ENCODE results near the gene POLE.
A peak's percentile ranks its signal among the peaks of the same experiment; 100 is the strongest.

Gene POLE

DNA sequence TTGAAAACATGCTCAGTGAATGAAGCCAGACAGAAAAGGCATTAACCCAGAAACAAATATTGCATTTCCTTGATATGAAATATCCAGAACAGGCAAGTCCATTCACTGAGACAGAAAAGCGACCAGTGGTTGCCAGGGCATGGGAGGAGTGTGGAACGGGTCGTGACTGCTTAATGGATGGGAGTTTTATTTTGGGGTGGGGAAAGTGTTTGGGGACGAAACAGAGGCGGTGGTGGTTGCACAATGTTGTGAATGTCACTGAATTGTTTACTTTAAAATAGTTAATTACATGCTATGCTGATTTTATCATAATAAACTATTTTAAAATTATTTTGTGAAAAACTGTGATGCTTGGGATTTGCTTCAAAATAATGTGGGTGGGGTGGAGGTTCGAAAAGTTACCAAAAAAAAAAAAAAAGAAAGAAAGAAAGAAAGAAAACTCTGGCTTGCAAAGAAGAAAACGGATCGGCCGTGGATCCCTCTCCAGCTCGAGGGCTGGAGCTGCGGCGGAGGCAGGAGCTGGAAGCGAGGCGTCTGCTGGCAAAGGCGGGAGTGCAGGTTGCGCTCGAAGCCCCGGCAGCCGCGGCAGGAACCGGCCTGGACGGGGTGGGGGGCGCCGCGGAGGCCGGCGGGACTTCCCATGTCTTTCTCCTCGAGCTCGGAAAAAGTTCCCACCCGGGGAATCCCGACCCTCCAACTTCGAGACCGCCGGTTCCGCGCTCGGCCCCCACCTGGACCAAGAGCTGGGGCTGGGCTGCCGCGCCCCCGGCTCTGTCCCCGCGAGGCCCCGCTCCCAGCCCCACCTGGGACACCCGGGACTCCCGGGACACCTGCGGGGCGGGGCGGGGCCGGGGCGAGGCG, 69.1 kb downstream of the POLE start (continued):
- TF ChIP-seq ZNF366 (tag by site-specific recombination; conservative IDR thresholded peaks at IDR 0.05), result peak; percentile 43
- TF ChIP-seq ZNF112 (tag by site-specific recombination; IDR thresholded peaks at IDR 0.05), result no peak
- TF ChIP-seq ZNF394 (tag by site-specific recombination; IDR thresholded peaks at IDR 0.05; ENCODE audit: borderline replicate concordance), result no peak
- no peak for TF ChIP-seq ZNF114 (tag by site-specific recombination; IDR thresholded peaks at IDR 0.05)
- no peak for TF ChIP-seq OSR2 (tag by site-specific recombination; IDR thresholded peaks at IDR 0.05)
- no peak for TF ChIP-seq ZFP3 (tag by site-specific recombination; IDR thresholded peaks at IDR 0.05; ENCODE audit: low read depth)
- TF ChIP-seq, protein P1, sequence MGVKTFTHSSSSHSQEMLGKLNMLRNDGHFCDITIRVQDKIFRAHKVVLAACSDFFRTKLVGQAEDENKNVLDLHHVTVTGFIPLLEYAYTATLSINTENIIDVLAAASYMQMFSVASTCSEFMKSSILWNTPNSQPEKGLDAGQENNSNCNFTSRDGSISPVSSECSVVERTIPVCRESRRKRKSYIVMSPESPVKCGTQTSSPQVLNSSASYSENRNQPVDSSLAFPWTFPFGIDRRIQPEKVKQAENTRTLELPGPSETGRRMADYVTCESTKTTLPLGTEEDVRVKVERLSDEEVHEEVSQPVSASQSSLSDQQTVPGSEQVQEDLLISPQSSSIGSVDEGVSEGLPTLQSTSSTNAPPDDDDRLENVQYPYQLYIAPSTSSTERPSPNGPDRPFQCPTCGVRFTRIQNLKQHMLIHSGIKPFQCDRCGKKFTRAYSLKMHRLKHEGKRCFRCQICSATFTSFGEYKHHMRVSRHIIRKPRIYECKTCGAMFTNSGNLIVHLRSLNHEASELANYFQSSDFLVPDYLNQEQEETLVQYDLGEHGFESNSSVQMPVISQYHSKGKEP (tag by site-specific recombination; IDR thresholded peaks at IDR 0.05), result no peak
- TF ChIP-seq MZF1 (tag by site-specific recombination; IDR thresholded peaks at IDR 0.05; ENCODE audit: borderline replicate concordance), result no peak
- TF ChIP-seq, protein P2, sequence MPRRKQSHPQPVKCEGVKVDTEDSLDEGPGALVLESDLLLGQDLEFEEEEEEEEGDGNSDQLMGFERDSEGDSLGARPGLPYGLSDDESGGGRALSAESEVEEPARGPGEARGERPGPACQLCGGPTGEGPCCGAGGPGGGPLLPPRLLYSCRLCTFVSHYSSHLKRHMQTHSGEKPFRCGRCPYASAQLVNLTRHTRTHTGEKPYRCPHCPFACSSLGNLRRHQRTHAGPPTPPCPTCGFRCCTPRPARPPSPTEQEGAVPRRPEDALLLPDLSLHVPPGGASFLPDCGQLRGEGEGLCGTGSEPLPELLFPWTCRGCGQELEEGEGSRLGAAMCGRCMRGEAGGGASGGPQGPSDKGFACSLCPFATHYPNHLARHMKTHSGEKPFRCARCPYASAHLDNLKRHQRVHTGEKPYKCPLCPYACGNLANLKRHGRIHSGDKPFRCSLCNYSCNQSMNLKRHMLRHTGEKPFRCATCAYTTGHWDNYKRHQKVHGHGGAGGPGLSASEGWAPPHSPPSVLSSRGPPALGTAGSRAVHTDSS (tag by site-specific recombination; IDR thresholded peaks at IDR 0.05), result no peak
- TF ChIP-seq ZNF132 (tag by site-specific recombination; IDR thresholded peaks at IDR 0.05; ENCODE audit: borderline replicate concordance), result no peak
- TF ChIP-seq, protein P3, sequence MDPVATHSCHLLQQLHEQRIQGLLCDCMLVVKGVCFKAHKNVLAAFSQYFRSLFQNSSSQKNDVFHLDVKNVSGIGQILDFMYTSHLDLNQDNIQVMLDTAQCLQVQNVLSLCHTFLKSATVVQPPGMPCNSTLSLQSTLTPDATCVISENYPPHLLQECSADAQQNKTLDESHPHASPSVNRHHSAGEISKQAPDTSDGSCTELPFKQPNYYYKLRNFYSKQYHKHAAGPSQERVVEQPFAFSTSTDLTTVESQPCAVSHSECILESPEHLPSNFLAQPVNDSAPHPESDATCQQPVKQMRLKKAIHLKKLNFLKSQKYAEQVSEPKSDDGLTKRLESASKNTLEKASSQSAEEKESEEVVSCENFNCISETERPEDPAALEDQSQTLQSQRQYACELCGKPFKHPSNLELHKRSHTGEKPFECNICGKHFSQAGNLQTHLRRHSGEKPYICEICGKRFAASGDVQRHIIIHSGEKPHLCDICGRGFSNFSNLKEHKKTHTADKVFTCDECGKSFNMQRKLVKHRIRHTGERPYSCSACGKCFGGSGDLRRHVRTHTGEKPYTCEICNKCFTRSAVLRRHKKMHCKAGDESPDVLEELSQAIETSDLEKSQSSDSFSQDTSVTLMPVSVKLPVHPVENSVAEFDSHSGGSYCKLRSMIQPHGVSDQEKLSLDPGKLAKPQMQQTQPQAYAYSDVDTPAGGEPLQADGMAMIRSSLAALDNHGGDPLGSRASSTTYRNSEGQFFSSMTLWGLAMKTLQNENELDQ (tag by site-specific recombination; IDR thresholded peaks at IDR 0.05; ENCODE audit: low read depth), result no peak
- no peak for TF ChIP-seq ZNF785 (tag by site-specific recombination; IDR thresholded peaks at IDR 0.05)
- no peak for TF ChIP-seq ZFP37 (tag by site-specific recombination; IDR thresholded peaks at IDR 0.05)
- TF ChIP-seq, protein P4, sequence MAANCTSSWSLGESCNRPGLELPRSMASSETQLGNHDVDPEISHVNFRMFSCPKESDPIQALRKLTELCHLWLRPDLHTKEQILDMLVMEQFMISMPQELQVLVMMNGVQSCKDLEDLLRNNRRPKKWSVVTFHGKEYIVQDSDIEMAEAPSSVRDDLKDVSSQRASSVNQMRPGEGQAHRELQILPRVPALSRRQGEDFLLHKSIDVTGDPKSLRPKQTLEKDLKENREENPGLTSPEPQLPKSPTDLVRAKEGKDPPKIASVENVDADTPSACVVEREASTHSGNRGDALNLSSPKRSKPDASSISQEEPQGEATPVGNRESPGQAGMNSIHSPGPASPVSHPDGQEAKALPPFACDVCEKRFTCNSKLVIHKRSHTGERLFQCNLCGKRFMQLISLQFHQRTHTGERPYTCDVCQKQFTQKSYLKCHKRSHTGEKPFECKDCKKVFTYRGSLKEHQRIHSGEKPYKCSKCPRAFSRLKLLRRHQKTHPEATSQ (tag by site-specific recombination; IDR thresholded peaks at IDR 0.05), result no peak
- TF ChIP-seq ZNF623 (tag by site-specific recombination; IDR thresholded peaks at IDR 0.05), result no peak
- TF ChIP-seq KLF7 (tag by site-specific recombination; IDR thresholded peaks at IDR 0.05; ENCODE audit: borderline replicate concordance), result no peak
- 0 out of 2 replicates have a peak, but pooled peaks have one; percentile 30 for TF ChIP-seq KLF10 (tag by site-specific recombination; IDR thresholded peaks at IDR 0.05)
- TF ChIP-seq ZNF274 (IDR thresholded peaks at IDR 0.05; ENCODE audit: low read length), result no peak
- no peak for TF ChIP-seq ZNF274 (tag by site-specific recombination; IDR thresholded peaks at IDR 0.05; ENCODE audit: borderline replicate concordance)
- TF ChIP-seq ZNF600 (tag by site-specific recombination; IDR thresholded peaks at IDR 0.05), result peak; percentile 92
- TF ChIP-seq ZNF549 (tag by site-specific recombination; IDR thresholded peaks at IDR 0.05), result no peak
- no peak for TF ChIP-seq ZNF664 (tag by site-specific recombination; IDR thresholded peaks at IDR 0.05)
- no peak for TF ChIP-seq KLF9 (tag by site-specific recombination; IDR thresholded peaks at IDR 0.05; ENCODE audit: low read depth)

Measured in HEK293 (cell line).